GM18519 (cell line): Measurements from ENCODE around the gene SRI.
A peak's percentile ranks its signal among the peaks of the same experiment; 100 is the strongest.
"Not testable (repeated sequence)": the region's sequence is repeated elsewhere in the genome, so short reads cannot be mapped to it uniquely, and the experiment has no call there.

Experiments
- ATAC-seq: cut with Tn5 transposase; IDR thresholded peaks from one replicate; pipeline ENCODE4 v1.9.1; 2021; ENCODE audit warnings: mild to moderate bottlenecking, moderate library complexity; ENCODE audit not compliant: unreplicated experiment, low FRiP score

Gene SRI, protein sequence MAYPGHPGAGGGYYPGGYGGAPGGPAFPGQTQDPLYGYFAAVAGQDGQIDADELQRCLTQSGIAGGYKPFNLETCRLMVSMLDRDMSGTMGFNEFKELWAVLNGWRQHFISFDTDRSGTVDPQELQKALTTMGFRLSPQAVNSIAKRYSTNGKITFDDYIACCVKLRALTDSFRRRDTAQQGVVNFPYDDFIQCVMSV

DNA sequence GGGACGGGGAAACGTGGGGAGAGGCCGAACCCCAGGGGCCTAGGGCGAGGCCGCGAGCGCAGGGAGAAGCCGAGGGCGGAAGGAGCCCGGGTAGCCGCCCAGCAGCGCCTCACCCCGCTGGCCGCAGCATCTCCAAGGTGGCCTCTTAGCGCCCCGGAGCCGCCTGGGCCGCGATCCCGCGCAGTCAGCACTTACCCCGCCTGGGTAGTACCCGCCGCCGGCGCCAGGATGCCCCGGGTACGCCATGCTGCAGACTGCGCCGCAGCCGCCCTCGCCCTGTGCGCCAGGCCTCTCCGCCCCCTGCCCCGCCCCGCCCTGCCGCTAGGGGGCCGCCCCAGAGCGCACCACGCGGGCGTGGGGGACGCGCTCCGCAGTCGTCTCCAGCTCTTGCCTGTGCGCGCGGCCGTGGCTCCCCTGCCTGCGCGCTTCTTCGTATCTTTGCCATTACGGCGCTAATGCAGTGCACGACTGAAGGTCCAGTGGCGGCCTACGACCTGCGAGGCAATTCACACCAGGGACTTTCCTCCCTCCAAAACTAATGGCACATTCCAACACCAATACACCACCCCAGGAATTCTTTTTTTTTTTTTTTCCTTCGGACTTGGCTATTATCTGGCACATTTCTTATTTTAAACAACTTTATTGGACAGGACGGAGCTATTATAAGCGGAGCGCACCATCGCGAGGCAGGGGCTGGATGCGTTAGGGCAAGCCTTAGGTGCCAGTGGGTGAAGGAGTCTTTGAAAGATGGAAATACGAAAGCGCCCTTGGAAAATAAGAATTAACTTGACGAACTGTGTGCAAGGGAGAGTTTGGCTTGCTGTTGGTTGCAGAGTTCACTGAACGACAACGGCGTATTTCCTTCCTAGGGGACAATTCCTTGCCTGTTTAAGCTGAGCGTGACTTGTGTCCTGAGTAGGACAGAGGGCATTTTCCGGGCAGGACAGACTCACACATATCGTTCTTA lies at the start of gene SRI:
Gene SRI, minus strand, starts transcription at position 258 of the 967 bp plus-strand sequence. Its CDS starts 12 bp downstream, at position 246.
- peak; percentile 58 for ATAC-seq

DNA sequence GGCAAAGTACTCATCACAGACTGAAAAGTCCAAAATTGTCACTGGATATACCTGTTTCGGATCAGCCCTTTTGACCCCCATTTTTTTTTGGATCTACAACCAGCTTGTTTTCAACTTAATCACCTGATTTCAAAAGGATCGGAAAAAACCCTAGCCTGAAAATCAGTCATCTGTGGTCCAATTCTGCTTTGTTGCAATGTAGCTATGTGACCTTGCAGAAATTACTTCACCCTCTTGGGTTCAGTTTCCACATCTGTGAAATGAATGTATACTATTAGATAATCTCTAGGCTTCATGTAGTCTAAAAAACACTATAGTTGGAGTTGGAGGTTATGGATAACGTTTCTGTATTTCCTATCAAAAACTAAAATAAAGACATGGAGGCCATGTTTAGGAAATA lies 49.7 kb upstream of the SRI start:
- ATAC-seq = no peak

DNA sequence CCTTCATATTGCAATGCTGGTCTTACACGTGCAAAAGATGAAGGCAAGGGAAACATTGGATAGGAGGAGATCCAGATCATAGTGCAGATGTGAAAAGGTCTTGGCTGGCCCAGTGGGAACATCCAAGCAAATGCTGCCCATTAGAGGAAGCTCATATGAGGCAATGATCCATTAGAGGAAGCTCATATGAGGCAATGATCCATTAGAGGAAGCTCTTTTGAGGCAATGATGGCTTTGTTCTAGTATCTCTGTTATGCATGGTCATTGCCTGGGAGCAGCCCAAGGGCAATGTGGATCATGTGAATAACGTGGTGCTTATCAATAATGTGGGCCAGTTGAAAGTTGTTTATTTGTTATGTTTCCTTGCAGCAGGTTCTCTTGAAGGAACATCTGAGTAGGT lies 49.0 kb upstream of the SRI start:
- ATAC-seq = no peak

DNA sequence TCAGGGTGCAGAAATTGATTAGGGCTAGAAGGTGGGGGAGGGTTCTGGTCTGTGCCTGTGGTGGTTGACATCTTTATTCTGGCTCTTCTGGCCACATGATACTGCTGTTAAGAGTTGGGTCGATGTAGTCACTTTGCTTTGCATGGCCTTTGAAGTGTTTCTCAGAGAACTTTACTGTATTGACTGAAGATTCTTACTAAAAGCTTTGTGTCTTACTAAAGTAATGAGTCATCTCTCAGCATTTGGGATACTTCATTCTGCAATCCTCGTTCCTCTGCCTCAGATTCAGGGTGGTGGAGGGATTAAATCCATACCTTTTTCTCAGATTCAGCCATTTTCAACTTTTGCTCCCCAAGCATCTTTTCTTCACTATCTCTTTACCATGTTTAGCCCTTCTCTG lies 48.2 kb upstream of the SRI start:
- ATAC-seq = no peak

DNA sequence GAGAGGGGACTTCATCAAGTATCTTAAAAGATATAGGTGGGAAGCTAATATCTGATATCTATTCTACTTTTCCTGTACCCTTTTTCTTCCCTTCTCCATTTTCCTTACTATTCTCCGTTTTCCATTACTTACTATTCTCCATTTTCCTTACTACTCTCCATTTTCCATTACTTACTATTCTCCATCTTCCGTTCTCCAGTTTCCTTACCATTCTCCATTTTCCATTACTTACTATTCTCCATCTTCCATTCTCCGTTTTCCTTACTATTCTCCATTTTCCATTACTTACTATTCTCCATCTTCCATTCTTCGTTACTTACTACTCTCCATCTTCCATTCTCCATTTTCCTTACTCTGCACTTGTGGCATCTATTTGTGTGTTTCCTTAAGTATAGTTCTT lies 47.6 kb upstream of the SRI start:
- ATAC-seq = no peak

DNA sequence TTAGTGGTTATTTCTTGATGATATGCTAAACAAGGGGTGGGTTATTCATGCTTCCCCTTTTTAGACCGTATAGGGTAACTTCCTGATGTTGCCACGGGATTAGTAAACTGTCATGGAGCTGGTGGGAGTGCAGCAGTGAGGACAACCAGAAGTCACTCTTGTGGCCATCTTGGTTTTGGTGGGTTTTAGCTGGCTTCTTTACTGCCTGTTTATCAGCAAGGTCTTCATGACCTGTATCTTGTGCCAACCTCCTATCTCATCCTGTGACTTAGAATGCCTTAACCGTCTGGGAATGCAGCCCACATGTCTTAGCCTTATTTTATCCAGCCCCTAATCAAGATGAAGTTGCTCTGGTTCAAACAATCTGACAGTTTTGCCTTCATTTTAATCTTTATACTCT lies 45.1 kb upstream of the SRI start:
- ATAC-seq = not testable (repeated sequence)

DNA sequence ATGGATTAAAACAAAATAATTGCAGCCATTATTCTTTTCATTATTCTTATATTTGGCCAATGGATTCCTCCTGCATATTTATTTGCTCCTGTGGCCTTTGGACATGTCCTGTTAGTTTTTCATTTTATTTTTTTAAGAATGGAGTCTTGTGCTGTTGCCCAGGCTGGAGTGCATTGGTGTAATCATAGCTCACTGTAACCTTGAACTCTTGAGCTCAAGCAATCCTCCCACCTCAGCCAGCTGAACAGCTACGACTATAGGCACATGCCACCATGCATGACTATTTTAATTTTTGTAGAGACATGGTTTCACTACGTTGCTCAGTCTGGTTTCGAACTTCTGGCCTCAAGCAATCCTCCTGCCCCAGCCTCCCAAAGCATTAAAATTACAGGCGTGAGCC lies 42.7 kb upstream of the SRI start:
- no peak for ATAC-seq

DNA sequence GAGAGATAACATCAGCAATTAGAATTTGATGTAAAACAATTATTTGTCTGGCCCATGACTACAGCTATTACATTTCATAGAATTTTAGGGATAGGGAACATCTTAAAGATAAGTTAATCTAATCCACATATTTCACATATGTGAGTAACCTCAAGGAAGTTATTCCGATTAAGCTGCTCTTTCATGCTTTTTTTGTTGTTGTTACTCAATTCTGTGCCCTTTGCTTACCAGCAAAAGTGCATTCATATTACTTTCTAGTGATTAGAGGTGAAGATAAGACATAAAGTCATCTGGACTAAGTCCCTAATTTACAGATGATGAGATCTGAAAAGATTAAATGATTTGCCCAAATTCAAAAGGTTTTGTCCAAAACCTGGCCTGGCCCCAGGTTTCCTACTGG lies 40.9 kb upstream of the SRI start:
- no peak for ATAC-seq

DNA sequence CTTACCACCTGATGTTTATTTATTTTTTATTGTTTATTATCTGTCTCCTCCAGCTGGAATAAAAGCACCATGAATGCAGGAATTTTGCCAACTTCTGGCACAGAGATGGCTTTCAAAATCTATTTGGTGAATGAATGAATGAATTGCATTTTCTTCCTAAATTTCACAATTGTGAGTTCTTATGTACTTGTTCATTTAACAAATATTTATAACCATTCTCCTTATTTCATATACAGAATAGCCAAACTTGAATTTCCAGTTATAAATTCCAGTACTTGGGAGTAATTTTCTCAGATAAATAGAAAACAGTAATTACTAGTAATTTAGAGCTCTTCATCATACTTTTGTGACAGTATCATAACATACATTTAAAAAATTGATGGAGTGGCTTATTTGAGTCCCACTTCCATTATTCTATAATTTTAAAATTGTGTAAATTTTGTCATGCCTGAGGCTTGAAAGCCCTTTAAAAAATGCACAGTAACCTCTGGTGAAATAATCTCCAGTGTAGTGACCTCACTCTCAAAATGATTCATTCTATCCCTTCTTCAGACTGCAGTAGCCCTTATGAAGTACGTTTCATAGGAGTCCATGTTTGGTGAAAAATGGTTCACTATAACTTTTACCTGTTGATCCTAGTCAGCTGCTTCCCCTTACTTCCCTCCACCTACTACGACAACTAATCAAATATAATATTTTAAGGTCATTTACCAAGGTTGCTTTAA lies 40.0 kb upstream of the SRI start:
- ATAC-seq = no peak

DNA sequence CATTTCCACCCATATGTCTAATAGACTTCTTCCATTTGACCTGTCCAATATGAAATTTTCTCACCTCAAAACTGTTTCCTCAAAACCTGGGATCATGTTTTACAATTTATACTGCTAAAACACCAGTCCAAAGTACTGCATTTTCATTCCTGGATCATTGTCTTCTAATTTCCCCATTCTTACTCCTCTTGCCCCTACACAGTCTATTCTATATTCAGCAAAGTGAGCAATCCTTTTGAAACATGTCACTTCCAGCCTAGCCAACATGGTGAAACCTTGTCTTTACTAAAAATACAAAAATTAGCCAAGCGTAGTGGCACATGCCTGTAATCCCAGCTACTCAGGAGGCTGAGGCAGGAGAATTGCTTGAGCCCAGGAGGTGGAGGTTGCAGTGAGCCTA lies 38.5 kb upstream of the SRI start:
- not testable (repeated sequence) for ATAC-seq

DNA sequence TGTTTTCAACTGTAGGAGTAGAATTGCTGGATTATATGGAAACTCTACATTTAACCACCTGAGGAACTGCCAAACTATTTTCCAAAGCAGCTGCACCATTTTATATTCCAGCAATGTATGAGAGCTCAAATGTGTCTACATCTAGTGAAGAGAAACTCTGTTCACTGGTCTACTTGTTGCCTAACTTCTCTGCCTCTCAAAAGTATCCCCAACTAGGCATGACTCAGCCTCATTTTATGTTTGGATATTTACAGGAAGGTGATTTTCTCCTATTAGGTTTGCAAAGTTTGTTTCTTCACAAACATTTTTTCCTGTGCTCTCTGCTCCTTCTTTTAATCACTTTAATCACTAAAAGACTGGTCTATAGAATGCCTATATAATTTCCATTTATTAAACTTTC lies 37.1 kb upstream of the SRI start:
- no peak for ATAC-seq

DNA sequence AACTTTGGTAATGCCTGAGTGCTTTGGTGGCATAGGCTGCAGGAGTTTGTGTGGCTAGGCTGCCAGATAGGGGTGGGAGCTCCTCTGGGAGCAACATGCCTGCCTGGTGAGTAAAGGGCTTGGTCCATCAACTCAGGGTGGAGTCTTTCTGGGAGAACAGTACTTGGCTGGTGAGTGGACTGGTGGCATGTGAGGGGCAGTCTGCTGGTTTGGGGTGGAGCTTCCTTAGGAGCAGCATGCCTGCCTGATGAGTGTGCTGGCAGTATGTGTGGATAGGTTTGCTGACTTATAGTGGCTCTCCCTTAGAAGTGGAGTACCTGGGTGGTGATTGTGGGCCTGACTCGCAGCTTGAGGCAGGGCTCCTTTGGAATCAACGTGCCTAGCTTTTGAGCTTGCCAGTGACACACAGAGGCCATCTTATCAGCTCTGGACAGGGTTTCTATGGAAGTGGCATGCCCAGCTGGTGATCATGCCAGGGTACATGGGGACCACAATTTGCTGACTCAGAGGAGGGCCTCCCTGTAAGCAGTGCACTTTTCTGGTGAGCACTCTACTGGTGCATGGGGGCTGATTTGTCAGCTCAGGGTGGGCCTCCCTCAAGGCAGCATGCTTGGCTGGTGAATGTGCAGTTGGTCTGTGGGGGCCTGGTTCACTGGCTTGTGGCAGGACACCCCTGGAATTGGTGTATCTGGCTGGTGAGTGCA lies 35.0 kb upstream of the SRI start:
- no peak for ATAC-seq

DNA sequence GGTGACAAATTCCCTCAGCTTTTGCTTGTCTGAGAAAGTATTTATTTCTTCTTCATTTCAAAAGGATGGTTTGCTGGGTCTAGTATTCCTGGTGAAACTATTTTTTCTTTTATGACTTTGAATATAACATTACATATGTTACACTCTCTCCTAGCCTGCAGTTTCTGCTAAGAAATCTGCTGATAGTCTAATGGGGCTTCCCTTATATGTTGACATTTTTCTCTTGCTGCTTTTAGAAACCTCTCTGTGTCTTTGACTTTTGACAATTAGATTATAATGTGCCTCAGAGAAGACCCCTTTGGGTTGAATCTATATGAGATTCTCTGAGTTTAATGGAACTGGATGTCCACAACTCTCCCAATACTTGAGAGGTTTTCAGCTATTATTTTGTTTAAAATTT lies 33.8 kb upstream of the SRI start:
- ATAC-seq = no peak

DNA sequence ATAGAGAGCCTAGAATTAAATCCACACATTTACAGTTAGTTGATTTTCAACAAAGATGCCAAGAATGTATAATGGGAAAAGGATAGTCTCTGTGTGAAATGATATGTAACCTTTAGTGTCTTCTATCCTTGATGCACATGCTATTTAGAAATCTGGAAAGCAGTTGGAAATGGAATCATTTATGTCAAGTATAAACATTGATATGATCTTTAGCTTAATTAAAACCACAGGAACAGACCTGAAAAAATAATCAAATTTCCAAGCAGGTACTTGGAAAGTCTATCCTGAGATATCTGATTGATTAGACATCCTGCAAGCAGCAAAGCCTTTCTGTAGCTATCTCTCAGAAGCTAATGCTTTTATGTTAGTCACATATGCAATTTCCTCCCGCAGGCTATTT lies 24.4 kb upstream of the SRI start:
- ATAC-seq = no peak

DNA sequence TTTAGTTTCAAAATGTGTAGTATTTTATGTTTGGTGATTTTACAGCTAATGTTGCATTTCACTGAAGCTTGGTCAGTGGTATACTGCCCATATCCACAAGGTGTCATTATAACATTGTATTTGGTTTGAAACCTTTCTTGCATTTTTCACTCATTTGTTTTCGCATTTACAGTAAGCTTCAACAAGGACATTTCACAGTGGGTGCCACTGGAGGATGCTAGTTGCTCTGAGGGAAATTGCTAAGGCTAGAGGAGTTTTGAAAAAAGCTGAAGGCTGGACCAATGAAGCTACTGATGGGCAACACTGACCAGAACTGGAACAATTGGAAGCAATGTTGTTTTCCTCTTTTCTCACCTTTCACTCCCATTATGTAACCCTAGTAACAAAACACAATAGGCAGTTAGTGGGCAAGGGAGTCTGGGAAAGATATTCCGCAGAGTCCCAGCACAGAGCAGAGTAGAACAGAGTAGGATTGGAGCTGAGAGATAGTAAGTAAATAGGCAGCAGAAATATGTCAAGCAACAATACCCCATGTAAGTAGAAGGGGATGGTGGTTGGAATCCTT lies 23.6 kb upstream of the SRI start:
- ATAC-seq = peak; percentile 82

DNA sequence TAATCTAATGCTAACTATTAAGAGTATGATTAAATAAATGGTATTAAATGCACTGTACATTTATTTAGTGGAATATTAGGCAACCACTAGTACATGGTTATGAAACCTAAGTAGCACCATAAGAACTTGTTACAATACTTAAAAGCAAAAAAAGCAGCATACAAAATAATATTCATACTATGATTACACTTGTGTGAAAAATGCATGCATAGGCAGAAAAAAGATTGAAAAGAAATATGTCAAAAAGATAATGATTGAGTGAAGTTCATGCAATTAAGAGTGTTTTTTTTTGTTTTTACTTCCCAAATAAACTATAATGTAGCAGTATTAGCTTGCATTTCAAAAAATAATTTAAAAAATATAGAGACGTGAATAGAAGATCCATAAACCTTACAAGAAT lies 20.0 kb upstream of the SRI start:
- ATAC-seq = no peak

DNA sequence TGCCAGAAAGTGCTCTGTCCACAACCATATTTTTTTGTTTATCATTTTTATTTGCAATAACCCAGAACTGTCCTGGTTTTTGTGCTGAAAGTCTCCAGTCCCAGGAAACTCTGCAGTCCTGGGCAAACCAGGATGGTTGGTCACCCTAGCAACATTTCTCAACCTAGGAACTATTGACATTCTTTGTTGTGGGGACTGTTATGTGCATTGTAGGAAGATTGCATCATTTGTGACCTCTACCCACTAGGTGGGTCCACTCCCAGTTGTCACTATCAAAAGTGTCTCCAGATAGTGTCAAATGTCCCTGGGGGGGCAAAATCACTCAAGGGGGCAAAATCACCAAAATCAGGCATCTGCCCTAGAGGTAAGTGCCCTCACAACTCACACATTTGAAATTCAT lies 14.0 kb upstream of the SRI start:
- ATAC-seq = no peak

DNA sequence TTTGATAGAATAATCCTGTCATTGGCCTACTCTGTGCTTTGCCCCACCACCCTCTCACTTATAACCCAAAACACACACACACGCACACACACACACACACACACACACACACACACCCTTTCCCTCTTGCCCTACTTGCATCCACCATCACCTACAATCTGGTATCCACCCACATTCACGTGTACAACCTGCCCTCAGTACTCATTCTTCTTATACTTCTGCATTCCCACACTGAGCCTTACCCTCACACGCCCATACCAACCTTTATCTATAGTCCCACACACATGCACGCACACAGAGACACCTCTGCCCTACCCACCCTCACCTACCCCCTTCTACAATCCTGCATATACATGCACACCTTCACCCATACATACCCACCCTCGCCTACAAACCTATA lies 10.8 kb upstream of the SRI start:
- ATAC-seq = no peak

DNA sequence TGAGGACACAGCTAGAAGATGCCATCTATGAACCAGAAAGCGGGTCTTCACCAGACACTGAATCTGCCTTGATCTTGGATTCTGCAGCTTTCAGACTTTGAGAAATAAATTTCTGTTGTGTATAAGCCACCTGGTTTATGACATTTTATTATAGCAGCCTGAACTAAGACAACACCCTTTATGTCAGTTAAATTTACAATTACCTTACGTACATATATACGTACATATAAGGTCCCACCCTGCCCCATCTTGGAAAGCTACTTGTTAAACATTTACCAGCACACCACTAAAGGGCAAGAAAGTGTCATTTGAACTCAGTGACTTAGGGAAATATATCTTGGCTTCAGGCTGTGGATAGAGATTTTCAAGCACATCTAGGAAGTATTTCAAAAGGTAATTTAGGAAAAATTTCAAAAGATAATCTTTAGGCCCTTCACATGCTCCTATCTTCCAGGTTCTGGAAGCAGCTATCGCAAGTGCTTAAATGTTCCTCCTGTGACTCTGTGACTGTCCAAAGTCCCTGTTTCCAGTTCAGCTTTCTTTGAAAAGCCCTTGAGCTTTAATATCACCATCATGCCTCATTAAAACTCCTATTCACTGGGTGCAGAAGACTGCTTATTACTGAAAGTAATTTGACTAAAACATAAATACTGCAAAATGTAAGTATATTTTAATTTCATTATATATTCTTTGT lies 9.6 kb upstream of the SRI start:
- ATAC-seq = no peak
